HepG2 (cell line): ENCODE measurements around the gene DNMBP.

Source experiments
- CEBPB ChIP-seq: IDR thresholded peaks from 2 replicates; pipeline ENCODE4 v1.6.1; 2011; ENCODE audit warnings: low read depth, low read length, improper control_type of control experiment, borderline replicate concordance
- CTCF ChIP-seq: sonication (generic); formaldehyde crosslinking; IDR thresholded peaks from 2 replicates; pipeline ENCODE4 v1.5.0; 2020; ENCODE audit warnings: mild to moderate bottlenecking, missing genetic modification reagents, moderate library complexity
- ETV5 ChIP-seq: IDR thresholded peaks from 2 replicates; pipeline ENCODE4 v1.6.1; 2018; ENCODE audit warnings: missing biosample characterization, missing genetic modification reagents, inconsistent platforms, borderline replicate concordance
- EZH2 ChIP-seq: conservative IDR thresholded peaks from 2 replicates; pipeline ENCODE4 v1.6.1; 2012; ENCODE audit warnings: mild to moderate bottlenecking, low read depth, low read length, moderate library complexity
- FIP1L1 ChIP-seq: fragments of 200-400 bp; formaldehyde crosslinking; IDR thresholded peaks from 2 replicates; pipeline ENCODE4 v1.6.1; 2018; ENCODE audit warnings: low read depth, mild to moderate bottlenecking, low read length, moderate library complexity, borderline replicate concordance; ENCODE audit not compliant: insufficient read depth
- IKZF5 ChIP-seq: IDR thresholded peaks from 2 replicates; pipeline ENCODE4 v1.6.1; 2018; ENCODE audit warnings: missing genetic modification reagents, mild to moderate bottlenecking, missing compliant biosample characterization
- MXD1 ChIP-seq: sonication (generic); formaldehyde crosslinking; IDR thresholded peaks from 2 replicates; pipeline ENCODE4 v1.4.0; 2020; ENCODE audit warnings: mild to moderate bottlenecking, missing genetic modification reagents
- PAF1 ChIP-seq: IDR thresholded peaks from 2 replicates; pipeline ENCODE4 v1.6.1; 2016; ENCODE audit warnings: missing genetic modification reagents, missing compliant biosample characterization
- POLR2A ChIP-seq, 2 experiments: IDR thresholded peaks; 2 replicates each; pipeline ENCODE4 v1.6.1; 2011; ENCODE audit warnings: low read depth in 2 of 2, low read length in 2 of 2, mild to moderate bottlenecking in 1 of 2, moderate library complexity in 1 of 2; ENCODE audit not compliant: insufficient read depth in 1 of 2
- RBFOX2 ChIP-seq: fragments of 200-400 bp; formaldehyde crosslinking; IDR thresholded peaks from 2 replicates; pipeline ENCODE4 v1.6.1; 2017; ENCODE audit warnings: low read depth, mild to moderate bottlenecking, low read length
- SP1 ChIP-seq, 2 experiments: fragments of 450-650 bp in 1 of 2; sonication (generic) in 1 of 2; formaldehyde crosslinking in 1 of 2; IDR thresholded peaks; 2 replicates each; pipeline versions ENCODE4 v1.4.0 to v1.6.1; 2016 to 2020; ENCODE audit warnings: missing genetic modification reagents in 1 of 2
- SP140L ChIP-seq: sonication (generic); formaldehyde crosslinking; IDR thresholded peaks from 2 replicates; pipeline ENCODE4 v1.4.0; 2020; ENCODE audit warnings: missing genetic modification reagents, borderline replicate concordance
- ZFP36L1 ChIP-seq: sonication (generic); formaldehyde crosslinking; IDR thresholded peaks from 2 replicates; pipeline ENCODE4 v1.8.0; 2022; ENCODE audit warnings: mild to moderate bottlenecking, missing genetic modification reagents, moderate library complexity
- ZNF800 ChIP-seq: sonication (generic); formaldehyde crosslinking; IDR thresholded peaks from 2 replicates; pipeline ENCODE4 v1.4.0; 2020; ENCODE audit warnings: missing genetic modification reagents

- TF ChIP-seq CTCF (CRISPR knock-in tag), result no peak
- no peak for TF ChIP-seq FIP1L1
- no peak for TF ChIP-seq SP1 (IDR thresholded peaks at IDR 0.05)
- TF ChIP-seq SP1 (CRISPR knock-in tag; IDR thresholded peaks at IDR 0.05), result no peak
- TF ChIP-seq IKZF5, result no peak
- no peak for TF ChIP-seq SP140L (CRISPR knock-in tag)
- TF ChIP-seq ZFP36L1 (CRISPR knock-in tag), result no peak
- TF ChIP-seq MXD1 (CRISPR knock-in tag), result no peak
- no peak for TF ChIP-seq EZH2
- no peak for TF ChIP-seq PAF1 (CRISPR knock-in tag)
- TF ChIP-seq CEBPB, result no peak
- TF ChIP-seq RBFOX2, result no peak
- TF ChIP-seq ZNF800 (CRISPR knock-in tag), result no peak
- TF ChIP-seq ETV5 (CRISPR knock-in tag), result no peak
- no peak for TF ChIP-seq POLR2A (IDR thresholded peaks at IDR 0.05; ENCODE audit: insufficient read depth in 1 of 2, low read depth in 2 of 2, low read length in 2 of 2)
Observed at GRCh38 chr10:99937630-99938029, 72.1 kb downstream of the DNMBP start.
